ENCODE measurements around the gene GTF3C5.
"Not testable (repeated sequence)": the region's sequence is repeated elsewhere in the genome, so short reads cannot be mapped to it uniquely, and the experiment has no call there.

The GTF3C5 gene

DNA sequence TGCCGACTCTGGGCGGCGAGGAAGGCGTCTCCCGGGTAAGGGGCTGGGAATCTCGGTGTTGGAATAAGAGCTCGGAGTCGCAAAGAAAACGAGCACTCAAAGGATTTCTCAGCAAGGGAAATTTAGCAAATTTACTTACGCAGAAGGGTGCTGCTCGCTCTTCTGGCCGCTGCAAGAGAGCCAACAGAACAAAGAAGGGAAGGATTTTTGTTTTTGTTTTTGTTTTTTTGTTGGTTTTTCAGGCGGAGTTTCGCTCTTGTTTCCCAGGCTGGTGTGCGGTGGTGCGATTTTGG lies 279 bp downstream of the GTF3C5 start:
- DNase-seq (ENCODE audit: low read depth in 2 of 2), result no peak

DNA sequence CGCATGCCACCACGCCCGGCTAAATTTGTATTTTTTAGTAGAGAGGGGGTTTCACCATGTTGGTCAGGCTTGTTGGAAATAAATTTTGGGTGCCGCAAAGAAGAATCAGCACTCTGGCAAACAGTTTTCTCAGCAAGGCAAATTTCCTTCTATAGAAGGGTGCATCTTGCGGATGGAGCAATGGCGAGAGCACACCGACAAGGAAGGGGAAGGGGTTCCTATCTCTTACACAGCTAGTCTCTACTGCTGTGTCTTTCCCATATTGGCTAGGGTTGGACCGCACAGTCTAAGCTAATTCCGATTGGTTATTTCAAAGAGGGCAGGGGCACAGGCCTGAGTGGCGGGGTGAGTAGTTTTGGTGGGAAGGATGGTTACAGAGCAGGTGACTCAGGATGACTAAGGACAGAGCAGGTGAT lies 707 bp downstream of the GTF3C5 start:
- DNase-seq (ENCODE audit: low read depth in 2 of 2), result no peak

DNA sequence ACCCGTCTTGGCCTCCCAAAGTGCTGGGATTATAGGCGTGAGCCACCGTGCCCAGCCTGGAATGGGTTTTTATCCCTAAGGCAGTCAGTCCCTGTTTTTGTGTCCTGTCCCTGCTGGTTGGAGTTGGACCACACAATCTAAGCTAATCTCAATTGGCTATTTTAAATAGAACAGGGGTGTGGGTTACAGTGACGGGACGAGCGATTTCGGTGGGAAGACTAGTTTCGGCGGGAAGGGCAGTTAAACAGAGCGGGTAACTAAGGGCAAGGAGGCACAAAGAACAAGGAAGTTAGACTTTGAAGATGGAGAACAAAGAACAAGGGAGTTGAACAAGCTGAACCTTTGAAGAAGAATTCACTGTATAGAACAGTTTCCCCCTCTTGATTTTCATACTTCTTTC lies 1.4 kb downstream of the GTF3C5 start:
- DNase-seq (ENCODE audit: low read depth in 2 of 2), result no peak

DNA sequence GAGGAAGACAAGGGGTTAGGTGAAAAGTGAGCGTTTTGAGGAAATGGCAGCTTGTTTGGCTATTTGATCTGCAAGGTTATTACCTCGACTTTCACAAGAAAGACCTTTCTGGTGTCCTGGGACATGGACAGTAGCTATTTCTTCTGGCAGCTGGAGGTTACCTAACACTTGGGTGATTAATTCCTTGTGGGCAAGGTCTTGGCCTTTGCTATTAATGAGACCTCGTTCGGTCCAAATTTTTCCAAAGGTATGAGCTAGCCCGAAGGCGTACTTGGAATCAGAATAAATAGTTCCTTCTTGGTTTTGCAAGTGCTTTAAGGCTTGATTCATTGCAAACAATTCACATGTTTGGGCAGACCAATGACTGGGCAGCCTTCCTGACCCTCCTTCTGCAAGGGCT lies 4.9 kb downstream of the GTF3C5 start:
- DNase-seq (ENCODE audit: low read depth in 2 of 2), result no peak

DNA sequence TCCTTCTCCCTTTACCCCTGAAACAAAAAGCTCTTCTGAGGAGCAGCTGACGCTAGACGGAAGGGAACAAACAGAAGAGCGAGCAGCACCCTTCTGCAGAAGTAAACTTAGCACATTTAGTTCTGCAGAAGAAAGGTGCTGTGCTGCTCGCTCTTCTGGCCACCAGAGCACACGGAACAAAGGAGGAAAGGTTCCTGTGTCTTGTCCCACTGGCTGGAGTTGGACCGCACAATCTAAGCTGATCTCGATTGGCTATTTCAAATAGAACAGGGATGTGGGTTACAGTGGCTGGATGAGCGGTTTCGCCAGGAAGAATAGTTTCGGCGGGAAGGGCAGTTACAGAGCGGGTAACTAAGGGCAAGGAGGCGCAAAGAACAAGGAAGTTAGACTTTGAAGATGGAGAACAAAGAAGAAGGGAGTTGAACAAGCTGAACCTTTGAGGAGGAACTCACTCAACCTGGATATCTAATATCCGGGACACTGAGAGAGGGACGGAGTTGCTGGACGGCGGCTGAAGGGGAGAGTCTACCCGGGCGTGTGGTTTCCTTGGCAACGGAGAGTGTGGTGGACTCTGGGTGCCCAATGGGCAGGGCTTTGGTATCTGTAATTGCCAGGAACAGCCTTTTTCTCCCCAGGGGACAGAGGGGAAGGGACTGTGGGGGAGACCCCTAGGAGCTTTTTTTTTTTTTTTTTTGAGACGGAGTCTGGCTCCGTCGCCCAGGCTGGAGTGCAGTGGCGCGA lies 7.1 kb downstream of the GTF3C5 start:
- DNase-seq (ENCODE audit: low read depth in 2 of 2), result no peak

DNA sequence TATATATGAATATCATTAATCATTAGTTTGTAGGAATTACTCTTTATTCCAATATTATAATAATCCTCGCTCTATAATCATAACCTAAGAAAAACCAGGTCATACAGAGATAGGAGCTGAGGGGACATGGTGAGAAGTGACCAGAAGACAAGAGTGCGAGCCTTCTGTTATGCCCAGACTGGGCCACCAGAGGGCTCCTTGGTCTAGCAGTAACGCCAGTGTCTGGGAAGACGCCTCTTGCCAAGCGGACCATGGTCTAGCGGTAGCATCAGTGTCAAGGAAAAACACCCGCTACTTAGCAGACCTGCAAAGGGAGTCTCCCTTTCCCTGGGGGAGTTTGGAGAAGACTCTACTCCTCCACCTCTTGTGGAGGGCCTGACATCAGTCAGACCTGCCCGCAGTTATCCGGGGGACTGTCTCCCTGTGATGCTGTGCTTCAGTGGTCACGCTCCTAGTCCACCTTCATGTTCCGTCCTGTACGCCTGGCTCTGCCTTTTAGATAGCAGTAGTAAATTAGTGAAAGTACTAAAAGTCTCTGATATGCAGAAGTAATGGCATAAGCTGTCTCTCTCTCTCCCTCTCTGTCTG lies 10.2 kb downstream of the GTF3C5 start:
- not testable (repeated sequence) for DNase-seq (ENCODE audit: low read depth in 2 of 2)

DNA sequence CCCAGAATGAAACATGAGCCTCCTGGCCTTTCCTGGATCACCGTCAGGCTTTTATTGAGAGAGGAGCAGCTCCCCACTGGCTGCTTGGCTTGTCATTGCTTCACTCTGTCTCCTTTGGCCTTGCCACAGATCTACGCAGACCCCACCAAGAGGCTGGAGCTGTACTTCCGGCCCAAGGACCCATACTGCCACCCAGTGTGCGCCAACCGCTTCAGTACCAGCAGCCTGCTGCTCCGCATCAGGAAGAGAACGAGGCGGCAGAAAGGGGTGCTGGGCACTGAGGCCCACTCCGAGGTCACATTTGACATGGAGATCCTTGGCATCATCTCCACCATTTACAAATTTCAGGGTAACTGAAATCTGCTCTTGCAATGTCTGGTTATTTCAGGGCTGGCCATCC lies 11.2 kb downstream of the GTF3C5 start:
- DNase-seq (ENCODE audit: low read depth in 2 of 2), result no peak

DNA sequence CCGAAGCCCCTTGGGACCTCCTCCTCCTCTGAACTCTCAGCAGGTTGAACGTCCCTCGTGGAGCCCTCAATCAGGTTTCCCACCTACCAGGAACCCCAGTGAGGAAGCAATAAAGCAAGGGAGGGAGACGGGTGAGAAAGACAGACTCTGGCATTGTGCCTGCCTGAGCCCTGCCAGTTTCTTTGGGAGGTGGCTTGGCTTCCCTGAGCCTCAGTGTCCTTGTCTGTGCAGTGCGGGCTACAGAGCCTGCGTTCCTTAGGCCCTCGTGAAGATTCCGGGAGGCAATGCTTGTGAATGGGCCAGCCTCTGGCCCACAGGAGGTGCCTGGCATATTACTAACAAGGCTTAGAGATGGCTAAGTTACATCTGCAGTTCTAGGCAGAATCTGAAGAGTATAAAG lies 11.9 kb downstream of the GTF3C5 start:
- DNase-seq (ENCODE audit: low read depth in 2 of 2), result no peak

DNA sequence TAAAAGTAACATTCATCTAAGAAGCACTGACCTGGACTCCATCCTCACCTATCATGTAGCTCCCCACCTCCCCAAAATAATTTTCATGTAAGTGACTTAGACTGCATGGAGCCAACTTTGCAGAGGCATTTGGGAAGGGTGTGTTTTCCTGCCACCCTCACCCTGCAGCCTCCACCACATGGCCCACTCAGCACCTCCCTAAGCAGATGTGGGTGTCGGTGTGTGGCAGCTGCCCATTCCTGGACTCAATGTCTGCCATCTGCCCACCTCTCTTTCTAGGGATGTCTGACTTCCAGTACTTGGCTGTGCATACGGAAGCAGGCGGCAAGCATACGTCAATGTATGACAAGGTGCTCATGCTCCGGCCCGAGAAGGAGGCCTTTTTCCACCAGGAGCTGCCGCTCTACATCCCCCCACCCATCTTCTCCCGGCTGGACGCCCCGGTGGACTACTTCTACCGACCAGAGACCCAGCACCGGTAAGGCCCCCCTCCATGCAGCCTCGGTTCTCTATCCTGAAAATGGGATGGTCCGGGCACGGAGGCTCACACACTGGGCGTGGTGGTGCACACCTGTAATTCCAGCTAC lies 12.7 kb downstream of the GTF3C5 start:
- DNase-seq (ENCODE audit: low read depth in 2 of 2), result no peak

DNA sequence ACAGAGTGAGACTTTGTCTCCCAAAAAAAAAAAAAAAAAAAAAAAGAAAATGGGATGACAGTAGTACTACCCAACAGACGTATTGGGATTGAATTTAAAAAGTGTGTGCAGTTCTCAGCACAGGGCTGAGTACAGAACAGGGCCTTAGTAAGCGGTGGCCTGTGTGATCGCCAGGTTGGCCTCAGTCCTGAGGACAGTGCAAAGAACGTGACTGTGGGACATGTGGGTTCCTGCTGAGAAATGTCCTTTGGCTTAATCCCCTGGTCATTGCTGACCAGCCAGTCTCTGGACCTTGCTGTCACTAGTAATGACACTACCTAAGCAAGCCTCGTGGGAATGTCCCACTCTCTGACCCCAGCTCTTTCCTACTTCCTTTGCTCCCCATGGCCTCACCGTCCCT lies 13.3 kb downstream of the GTF3C5 start:
- no peak for DNase-seq (ENCODE audit: low read depth in 2 of 2)

DNA sequence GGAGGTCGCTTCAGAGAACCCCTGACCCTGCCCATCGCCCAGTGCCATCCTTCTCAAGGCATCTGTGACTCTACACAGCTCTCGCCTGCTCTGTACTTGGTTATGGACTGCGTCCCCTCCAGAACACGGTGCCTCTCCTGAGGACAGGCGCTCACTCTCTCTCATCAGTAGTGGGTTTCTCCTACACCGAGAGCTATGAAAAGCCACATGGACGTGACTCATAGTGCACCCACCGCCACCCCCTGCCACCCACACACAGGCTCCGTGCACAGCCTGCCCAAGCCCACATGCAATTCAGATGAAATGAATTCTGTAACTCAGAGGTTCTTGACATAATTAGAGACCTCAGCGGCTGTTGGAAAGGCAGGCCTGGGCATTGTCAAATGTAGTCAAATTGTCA lies 13.9 kb downstream of the GTF3C5 start:
- DNase-seq (ENCODE audit: low read depth in 2 of 2), result no peak

DNA sequence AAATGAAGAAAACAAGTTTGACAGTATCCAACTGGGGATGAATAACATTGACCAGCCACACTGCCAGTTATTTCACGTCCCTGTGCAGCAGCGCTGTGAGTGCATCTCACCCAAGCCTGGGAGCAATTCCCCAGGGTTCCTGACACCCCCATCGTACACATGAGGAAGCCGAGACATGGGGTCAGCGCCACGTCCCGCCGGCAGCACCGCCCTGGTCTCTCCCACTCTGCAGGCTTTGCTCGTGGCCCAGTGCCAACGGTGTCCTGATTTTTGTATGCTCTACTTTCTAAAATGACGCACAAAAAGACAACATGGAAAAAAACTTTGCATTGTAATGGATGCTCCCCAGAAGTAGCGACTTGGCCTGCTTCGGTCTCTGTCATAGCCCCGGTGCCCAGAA lies 14.3 kb downstream of the GTF3C5 start:
- DNase-seq (ENCODE audit: low read depth in 2 of 2), result no peak

DNA sequence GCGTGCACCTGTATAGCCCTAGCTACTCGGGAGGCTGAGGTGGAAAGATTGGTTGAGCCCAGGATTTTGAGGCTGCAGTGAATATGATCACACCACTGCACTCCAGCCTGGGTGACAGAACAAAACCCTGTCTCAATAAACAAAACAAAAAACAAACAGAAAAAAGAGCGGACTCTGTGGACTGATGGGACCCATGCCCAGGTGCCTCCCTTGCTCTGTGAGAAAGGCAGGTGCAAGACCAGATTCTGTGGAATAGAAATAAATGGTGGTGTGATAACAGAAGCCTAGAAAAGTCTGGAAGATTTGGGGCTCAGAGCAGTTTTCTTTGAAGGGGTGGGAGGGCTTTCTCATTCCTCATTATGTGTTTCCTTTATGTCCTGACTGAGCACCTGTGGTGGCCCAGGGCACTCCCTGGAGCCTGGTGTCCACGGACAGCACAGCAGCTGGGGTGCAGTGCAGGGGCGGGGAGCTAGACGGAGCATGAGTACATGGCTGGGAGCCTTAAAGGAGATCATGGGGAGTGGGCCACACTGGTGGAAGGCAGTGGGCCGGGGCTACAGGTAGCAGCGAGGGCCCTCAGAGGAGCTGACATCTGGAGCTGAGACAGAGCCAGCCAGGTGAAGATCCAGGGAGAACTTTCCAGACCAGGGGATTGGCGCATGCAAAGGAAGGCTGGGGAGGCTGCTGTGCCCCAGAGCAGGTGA lies 15.6 kb downstream of the GTF3C5 start:
- DNase-seq (ENCODE audit: low read depth in 2 of 2), result no peak

DNA sequence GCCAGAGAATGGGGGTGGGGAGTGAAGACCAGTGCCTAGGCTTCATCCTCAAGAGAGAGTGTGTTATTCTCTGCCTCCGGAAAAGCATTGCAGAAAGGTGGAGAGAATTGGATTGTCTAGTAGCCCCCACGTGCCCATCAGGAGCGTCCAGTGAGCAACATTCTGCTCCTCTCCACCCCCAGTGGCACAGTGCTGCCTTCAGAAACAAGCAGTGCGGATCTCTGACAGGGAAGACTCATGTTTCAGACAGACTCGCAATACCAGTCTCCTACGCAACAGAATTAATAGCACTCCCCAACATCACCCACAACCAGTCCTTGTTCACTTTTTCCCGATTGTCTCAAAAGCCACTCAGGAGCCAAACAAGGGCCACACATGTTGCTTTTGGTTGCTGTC lies 16.1 kb downstream of the GTF3C5 start:
- no peak for DNase-seq (ENCODE audit: low read depth in 2 of 2)

DNA sequence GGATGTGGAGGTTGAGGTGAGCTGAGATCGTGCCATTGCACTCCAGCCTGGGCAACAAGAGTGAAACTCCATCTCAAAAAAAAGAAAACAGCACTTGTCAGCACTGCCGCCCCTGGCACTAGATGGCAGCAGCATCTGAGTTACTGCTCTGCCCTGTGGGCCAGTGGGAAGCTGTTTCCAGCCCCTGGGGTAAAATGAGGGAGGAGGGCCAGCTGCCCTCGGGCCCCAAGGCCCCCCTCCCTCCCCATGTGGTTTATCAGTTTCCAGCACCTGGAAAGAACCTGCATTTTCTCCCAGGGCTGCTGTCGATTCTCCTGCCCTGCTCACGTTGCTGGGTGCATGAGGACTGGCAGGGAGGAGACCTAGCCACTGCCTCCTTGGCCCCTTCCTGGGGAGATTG lies 17.8 kb downstream of the GTF3C5 start:
- DNase-seq (ENCODE audit: low read depth in 2 of 2), result no peak

DNA sequence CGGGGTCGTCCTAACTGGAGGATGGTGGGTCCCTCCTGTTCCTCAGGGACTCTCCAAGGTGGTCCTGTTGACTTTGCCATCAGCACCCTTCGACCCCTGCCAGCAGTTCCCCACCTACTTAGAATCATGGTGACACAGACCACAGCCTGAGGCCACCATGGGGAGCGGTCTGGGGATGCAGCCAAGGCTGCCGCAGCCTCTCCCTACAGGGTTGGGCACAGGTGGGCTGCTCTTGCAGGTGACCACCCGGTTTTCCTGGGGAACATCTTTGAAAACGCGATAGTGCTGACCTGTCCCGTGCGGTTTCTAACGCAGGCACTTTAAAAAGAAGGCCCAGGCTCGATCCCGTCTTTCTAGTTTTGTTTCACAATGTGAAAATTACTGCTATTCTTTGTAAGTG lies 18.2 kb downstream of the GTF3C5 start:
- no peak for DNase-seq (ENCODE audit: low read depth in 2 of 2)

DNA sequence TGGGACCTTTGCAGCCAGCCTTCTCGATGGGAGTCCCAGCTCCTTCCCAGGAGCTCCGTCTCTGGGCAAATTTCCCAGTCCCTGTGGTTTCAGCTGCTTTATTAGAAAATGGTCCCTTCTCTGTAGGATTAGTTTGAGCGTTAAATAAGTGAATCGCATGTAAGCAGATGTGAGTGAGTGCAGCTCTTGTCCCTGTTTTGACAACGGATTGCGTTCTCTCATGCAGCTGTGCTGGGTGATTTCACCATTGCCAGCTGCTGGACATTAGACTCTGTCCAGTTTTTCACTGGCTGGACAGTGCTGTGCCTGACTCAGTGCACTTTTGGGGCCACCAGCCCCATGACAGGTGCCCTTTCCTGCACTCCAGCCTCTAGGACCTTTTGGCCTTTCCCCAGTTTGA lies 19.3 kb downstream of the GTF3C5 start:
- DNase-seq (ENCODE audit: low read depth in 2 of 2), result no peak

DNA sequence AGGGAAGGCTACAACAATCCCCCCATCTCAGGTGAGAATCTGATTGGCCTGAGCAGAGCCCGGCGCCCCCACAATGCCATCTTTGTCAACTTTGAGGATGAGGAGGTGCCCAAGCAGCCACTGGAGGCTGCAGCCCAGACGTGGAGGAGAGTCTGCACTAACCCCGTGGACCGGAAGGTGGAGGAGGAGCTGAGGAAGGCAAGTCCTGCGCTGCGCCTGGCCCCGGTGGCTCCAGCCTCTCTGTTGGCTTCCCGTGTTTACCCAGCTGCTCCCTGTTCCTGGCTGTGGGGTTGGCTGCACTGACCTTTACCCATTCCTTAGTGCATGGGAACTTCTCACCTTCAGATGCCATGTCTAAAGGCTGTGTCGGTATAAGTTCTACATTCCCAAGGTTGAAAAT lies 20.0 kb downstream of the GTF3C5 start:
- no peak for DNase-seq (ENCODE audit: low read depth in 2 of 2)

DNA sequence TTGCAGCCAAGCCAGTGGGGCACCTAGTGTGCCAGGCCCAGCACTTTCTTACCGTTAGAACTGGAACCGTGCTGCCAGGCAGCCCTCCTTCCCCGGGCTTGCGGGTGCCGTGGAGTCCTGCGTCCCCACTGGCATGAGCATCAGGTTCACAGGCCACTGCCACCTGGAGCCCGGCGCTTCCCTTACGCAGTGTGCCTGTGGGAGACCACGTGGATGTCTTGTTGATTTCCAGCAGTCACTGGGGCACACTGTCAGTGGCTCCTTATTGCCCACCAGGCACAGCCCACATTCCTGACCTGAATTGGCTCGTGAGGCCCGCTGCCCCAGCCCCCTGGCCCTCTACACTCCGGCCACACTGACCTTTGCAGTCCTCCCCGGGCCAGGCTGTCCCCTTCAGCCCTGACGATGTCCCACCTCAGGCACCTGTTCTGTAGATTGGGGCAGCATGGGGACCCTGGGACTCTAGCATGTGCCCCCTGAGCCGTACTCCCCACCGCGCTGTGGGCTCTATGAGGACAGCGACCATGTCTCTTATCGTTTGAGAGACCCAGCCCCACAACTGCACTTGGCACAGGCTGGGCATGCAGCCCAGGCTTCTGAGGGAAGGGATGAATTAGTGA lies 20.6 kb downstream of the GTF3C5 start:
- no peak for DNase-seq (ENCODE audit: low read depth in 2 of 2)

DNA sequence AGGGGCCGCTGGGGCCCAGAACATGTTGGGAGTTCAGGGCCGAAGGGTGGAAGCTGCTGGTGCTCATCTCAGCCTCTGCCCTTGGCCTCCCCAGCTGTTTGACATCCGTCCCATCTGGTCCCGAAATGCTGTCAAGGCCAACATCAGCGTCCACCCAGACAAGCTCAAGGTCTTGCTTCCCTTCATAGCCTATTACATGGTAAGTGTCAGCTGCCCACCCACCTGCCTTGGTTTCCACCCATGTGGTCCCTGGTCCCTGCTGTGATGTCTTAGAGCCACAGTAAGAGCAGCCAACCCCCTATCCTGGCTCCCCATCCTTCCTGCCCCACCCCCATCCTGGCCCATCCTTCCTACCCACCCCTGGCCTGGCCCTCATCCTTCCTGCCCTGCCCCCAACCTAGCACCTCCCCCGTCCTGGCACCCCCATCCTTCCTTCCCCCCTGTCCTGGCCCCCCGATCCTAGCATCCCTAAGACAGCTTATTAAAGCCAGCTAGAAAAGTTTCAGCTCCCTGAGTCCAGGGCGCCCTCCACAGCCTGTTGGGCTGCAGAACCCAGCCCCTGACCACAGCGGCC lies 21.3 kb downstream of the GTF3C5 start:
- no peak for DNase-seq (ENCODE audit: low read depth in 2 of 2)

DNA sequence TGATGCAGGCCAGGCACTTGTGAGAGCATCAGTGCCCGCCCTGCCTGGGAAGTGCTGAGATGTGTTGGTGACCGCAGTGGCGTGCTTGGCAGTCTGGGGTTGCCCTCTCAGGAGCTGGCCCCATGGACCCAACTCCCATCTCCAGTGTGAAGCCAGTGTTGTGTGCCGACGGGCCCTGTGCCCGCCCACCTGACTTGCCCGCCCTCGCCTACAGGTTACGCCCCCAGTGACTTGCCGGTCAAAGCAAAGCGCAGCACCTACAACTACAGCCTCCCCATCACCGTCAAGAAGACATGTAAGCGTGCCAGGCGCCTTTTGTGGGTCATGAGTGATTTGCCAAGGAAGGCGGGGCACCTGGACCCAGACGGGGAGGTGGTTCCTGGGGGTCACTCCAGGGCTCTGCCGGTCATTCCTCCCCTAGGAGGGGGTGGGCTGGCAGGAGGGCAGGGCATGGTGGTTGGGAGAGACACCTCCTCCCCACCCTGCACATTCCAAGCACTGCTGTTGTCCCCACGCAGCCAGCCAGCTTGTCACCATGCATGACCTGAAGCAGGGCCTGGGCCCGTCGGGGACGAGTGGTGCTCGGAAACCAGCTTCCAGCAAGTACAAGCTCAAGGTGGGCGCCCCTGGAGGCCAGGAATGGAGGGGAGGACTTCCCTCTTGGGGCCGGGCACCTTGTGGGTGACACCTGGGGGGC lies 23.5 kb downstream of the GTF3C5 start:
- no peak for DNase-seq (ENCODE audit: low read depth in 2 of 2)

DNA sequence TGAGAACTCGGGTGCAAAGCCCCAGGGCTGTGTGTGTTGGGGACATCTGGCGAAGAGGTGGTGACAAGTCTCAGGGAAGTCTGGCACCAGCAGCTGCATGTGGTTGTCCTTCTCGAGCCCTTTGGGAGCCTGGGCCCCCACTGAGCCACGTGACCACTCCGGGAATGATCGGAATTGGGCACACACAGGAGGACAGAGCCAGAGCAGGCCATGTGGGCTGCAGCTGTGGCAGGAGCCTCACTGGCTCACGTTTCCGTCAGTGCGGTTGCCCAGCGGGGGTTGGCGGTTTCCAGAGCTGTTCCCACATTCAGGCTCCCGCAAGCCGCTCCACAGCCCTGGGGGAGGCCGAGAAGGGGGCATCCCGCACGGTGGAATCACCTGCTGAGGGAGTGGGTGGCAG lies 24.2 kb downstream of the GTF3C5 start:
- DNase-seq (ENCODE audit: low read depth in 2 of 2), result no peak

All from activated CD8-positive, alpha-beta memory T cell treated with anti-CD3 and anti-CD28 coated beads for 4 hours (primary cell).